Gastrocnemius medialis (tissue), 4 donors: Measurements from ENCODE around the gene STK11IP. TPM values are rescaled to one million over a fixed set of nuclear protein-coding genes. Genes with fewer than 3 reads are reported as not detected.

ENCODE experiments used
- ATAC-seq, 2 donors: fragments of 150-250 bp; one replicate each; pipeline ENCODE4 v1.9.1; 2016
- DNase-seq, 2 donors: peaks; one replicate each; pipeline ENCODE4 v3.0.0-alpha.2; 2019
- H3K27ac ChIP-seq, 4 donors: fragments of 200-600 bp; sonication (generic); 1 replicate in 1 of 4; 2 replicates in 3 of 4; pipeline ENCODE4 v1.5.1; 2016 to 2018; ENCODE audit warnings: mild to moderate bottlenecking in 2 of 4, moderate library complexity in 1 of 4
- H3K27me3 ChIP-seq, 3 donors: fragments of 200-600 bp; sonication (generic) in 2 of 3; 1 replicate in 1 of 3; 2 replicates in 2 of 3; pipeline versions ENCODE4 v1.5.1 to v1.6.0; 2016 to 2019; ENCODE audit warnings: mild to moderate bottlenecking in 1 of 3, moderate library complexity in 1 of 3
- H3K36me3 ChIP-seq, 2 donors: fragments of 200-600 bp; sonication (generic) in 1 of 2; one replicate each; pipeline ENCODE4 v1.5.1; 2017 to 2018
- H3K4me1 ChIP-seq, 2 donors: fragments of 200-600 bp; sonication (generic) in 1 of 2; one replicate each; pipeline ENCODE4 v1.5.1; 2016 to 2017; ENCODE audit warnings: mild to moderate bottlenecking in 2 of 2
- H3K4me3 ChIP-seq, 4 donors: fragments of 200-600 bp; sonication (generic) in 3 of 4; 1 replicate in 1 of 4; 2 replicates in 3 of 4; pipeline ENCODE4 v1.5.1; 2016 to 2019; ENCODE audit warnings: mild to moderate bottlenecking in 2 of 4
- H3K9me3 ChIP-seq, 3 donors: fragments of 200-600 bp; sonication (generic) in 2 of 3; 1 replicate in 1 of 3; 2 replicates in 2 of 3; pipeline ENCODE4 v1.5.1; 2016 to 2019
- POLR2A ChIP-seq, 2 donors: fragments of 450-650 bp; IDR thresholded peaks; one replicate each; pipeline ENCODE4 v1.6.1; 2017; ENCODE audit warnings: antibody characterized with exemption in 2 of 2, mild to moderate bottlenecking in 2 of 2, moderate library complexity in 2 of 2
- in situ Hi-C, 4 donors: fragments of 200-750 bp; cut with MboI; loops; one replicate each; pipeline versions ENCODE4 v1.15.0 to v1.8.0; 2017; ENCODE audit warnings: low sequenced_read_pairs in 4 of 4
- intact Hi-C: fragments of 100-400 bp; cut with DNase I; formaldehyde crosslinking; loops from one replicate; pipeline ENCODE4 v1.15.1; 2023; ENCODE audit warnings: low total_unique reads
- total RNA-seq, 4 donors: library from RNA; depleted of rRNA; stranded (reverse); fragments of >200 nt; gene quantifications; one replicate each; pipeline versions ENCODE4 v1.1.0 to v1.2.3, GENCODE V29; 2016
- TF ChIP-seq, protein P1 (sequence below), 5 experiments: fragments of 450-650 bp in 3 of 5; fragments of 200-600 bp in 2 of 5; sonication (generic) in 2 of 5; IDR thresholded peaks in 4 of 5; conservative IDR thresholded peaks in 1 of 5; 1 replicate in 4 of 5; 2 replicates in 1 of 5; pipeline ENCODE4 v1.5.1; 2016 to 2019; ENCODE audit warnings: antibody characterized with exemption in 5 of 5, mild to moderate bottlenecking in 3 of 5, moderate library complexity in 3 of 5

STK11IP gene
- total RNA-seq, 4 donors from 2014 or later: 5.4 to 7.5 (median 6.5) TPM

DNA sequence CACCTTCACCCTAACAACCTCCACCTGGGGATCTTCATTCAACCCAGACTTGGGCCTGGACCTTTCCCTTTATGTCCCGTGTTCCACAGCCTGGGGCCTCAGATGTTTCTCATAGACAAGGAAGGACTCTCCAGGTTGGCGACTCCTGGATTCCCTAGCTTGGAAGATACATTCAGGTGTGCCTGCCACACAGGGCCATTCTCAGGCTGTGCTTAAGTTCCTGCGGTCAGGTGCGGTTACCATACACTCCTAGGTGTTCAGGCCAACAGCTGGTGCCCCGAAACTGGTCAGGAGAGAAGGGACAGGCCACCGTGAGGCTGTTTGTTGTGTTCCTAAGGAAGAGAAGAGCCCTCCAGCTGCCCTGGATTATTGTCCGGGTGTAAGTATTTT lies 45.4 kb downstream of the STK11IP start:
- no peak overlapping the region for H3K27ac ChIP-seq
- intact Hi-C loops: loop anchor here (5.0 kb wide), 1 partner anchor 241 kb away; no protein-coding TSS in a partner anchor
- in situ Hi-C loops: loop anchor here in 1 of 4 donors (10.0 kb wide), 1 partner anchor 108 kb away; no protein-coding TSS in a partner anchor
- H3K4me3 ChIP-seq: no peak overlapping the region
- H3K9me3 ChIP-seq: no peaks in the 10 kb centered on the region
- H3K4me1 ChIP-seq: peaks cover 27 to 40% of the 10 kb centered on the region in 2 donors
- ATAC-seq (no peak), DNase-seq (no peak)
- no peaks in the 10 kb centered on the region for H3K27me3 ChIP-seq
- no peak for TF ChIP-seq POLR2A (IDR thresholded peaks at IDR 0.05)
- TF ChIP-seq, protein P1, sequence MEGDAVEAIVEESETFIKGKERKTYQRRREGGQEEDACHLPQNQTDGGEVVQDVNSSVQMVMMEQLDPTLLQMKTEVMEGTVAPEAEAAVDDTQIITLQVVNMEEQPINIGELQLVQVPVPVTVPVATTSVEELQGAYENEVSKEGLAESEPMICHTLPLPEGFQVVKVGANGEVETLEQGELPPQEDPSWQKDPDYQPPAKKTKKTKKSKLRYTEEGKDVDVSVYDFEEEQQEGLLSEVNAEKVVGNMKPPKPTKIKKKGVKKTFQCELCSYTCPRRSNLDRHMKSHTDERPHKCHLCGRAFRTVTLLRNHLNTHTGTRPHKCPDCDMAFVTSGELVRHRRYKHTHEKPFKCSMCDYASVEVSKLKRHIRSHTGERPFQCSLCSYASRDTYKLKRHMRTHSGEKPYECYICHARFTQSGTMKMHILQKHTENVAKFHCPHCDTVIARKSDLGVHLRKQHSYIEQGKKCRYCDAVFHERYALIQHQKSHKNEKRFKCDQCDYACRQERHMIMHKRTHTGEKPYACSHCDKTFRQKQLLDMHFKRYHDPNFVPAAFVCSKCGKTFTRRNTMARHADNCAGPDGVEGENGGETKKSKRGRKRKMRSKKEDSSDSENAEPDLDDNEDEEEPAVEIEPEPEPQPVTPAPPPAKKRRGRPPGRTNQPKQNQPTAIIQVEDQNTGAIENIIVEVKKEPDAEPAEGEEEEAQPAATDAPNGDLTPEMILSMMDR (IDR thresholded peaks at IDR 0.05 in 4 of 5, conservative IDR thresholded peaks at IDR 0.05 in 1 of 5): no peak
- no peaks in the 10 kb centered on the region for H3K36me3 ChIP-seq

DNA sequence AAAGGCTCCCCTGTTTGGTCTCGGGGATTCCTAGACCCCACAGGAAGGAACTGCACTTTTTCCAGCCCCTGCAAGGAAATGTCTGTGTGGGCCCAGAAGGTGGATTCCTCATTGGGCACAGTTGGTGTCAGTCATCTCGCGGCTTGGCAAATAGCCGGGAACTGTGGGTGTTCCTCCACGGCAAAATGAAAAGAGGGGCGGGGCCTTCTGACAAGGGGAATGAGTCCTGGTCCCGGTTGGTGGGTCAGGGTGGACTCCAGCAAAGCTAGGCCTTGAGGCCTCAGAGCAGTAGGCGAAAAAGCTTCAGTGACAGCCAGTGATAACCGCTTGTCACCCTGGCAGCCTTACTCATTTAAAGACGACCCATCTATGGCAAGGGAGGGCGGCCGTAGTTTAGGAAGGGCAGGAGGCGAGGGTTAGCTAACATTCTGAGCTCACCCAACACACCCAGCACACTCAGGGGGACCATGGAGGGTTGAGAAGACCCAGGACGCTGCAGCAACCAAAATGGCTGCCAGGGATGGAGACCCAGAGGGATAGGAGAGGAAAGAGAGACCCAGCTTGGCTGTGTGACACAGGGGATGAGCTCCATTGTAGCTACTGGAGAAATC lies 46.2 kb downstream of the STK11IP start:
- no peaks in the 10 kb centered on the region for H3K9me3 ChIP-seq
- TF ChIP-seq POLR2A (IDR thresholded peaks at IDR 0.05): no peak
- TF ChIP-seq, protein P1 (IDR thresholded peaks at IDR 0.05 in 4 of 5, conservative IDR thresholded peaks at IDR 0.05 in 1 of 5): no peak
- ATAC-seq: peak in 1 of 2 donors; percentile 1
- peaks cover 27 to 40% of the 10 kb centered on the region in 2 donors for H3K4me1 ChIP-seq
- intact Hi-C loops: loop anchor here (5.0 kb wide), 1 partner anchor 242 kb away; no protein-coding TSS in a partner anchor
- in situ Hi-C loops: loop anchor here in 1 of 4 donors (10.0 kb wide), 1 partner anchor 109 kb away; no protein-coding TSS in a partner anchor
- no peaks in the 10 kb centered on the region for H3K27me3 ChIP-seq
- DNase-seq: no peak
- peak overlapping the region; percentile 68 to 87 (median 82) for H3K27ac ChIP-seq
- H3K4me3 ChIP-seq: no peak overlapping the region
- no peaks in the 10 kb centered on the region for H3K36me3 ChIP-seq

DNA sequence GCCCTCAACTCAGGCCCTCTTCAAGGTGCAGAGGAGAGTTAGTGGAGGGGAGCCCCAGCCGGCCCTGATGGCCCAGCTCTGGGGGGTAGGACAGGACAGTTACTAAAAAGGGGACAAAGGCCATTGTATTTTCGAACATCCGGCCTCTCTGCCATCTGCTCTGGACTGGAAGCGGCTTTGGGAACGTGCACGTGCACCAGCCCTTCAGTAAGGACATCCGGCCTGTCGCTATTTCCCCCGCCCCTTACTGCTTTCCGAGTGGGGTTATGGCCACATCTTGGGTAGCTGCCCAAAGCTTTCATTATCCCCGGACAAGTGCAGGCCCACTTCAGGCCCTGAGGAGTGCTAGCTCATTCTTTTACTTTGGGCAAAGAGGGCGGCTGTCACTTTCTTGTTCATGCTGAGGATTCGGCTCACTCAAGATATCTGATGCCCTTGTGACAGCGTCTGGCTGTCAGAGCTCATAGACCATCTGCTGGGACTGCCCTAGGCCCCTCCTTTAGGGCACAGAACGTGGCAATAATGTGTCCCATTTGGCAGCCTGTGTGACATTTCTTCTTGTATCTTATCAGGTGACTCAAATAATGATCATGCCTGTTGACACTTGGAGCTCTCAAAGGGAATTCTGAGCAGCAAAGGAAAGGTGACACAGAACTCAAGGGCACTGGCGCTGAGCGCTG lies 47.3 kb downstream of the STK11IP start:
- in situ Hi-C loops: loop anchor here in 1 of 4 donors (10.0 kb wide), 1 partner anchor 110 kb away; no protein-coding TSS in a partner anchor
- peaks cover 27 to 40% of the 10 kb centered on the region in 2 donors for H3K4me1 ChIP-seq
- DNase-seq: peak; percentile 48 to 50
- peak overlapping the region in 3 of 4 donors; percentile 3 to 7 (median 4) for H3K4me3 ChIP-seq
- intact Hi-C loops: loop anchor here (5.0 kb wide), 1 partner anchor 243 kb away; no protein-coding TSS in a partner anchor
- H3K36me3 ChIP-seq: no peaks in the 10 kb centered on the region
- TF ChIP-seq, protein P1 (IDR thresholded peaks at IDR 0.05 in 4 of 5, conservative IDR thresholded peaks at IDR 0.05 in 1 of 5): no peak
- TF ChIP-seq POLR2A (IDR thresholded peaks at IDR 0.05): no peak
- peak overlapping the region; percentile 68 to 87 (median 82) for H3K27ac ChIP-seq
- peak; percentile 52 to 76 for ATAC-seq
- no peaks in the 10 kb centered on the region for H3K27me3 ChIP-seq
- H3K9me3 ChIP-seq: no peaks in the 10 kb centered on the region

DNA sequence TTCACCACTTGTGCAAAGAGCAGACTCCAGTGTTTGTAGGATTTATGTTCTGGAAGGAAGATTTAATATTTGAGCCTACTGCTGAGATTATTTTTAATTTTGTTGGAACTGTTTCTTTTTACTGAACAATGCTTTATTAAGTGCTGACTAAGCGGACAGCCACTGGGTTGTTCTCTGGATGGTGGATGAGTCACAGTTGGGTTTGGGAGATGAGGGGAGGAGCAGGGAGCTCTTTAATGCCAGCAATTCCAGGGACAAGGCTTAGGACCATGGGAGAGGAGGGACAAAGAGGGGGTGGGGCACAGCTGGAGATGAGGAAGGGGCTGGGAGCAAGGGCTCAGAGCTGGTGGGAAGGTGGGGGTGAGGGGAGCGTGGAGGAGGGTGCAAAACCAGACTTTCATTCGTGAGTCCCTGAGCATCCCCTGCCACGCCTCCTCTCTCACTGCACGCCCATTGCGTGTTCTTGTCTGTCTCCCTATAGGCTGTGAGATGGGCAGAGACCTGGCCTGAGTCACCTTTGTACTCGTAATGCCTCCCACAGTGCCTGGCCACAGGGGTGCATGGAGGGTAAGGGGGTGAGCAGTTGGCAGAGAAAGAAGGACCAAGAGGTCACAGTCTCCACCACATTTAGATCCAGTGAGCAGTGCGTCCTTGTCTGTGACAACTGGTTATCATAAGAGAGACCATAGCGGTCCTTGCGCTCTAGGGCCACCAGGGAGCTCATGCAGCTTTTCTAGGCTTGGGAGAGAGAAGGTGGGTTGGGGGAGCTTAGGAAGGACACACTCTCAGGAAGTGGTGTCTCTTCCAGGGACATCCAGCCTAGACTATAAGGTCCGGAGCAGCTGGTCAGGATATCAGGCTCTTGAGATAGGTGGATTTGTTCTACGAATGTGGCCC lies 48.2 kb downstream of the STK11IP start:
- ATAC-seq: no peak
- Histone ChIP-seq H3K36me3 (no peaks in the 10 kb centered on the region), H3K9me3 (no peaks in the 10 kb centered on the region), H3K4me3 (no peak overlapping the region), H3K27ac (peak overlapping the region; percentile 68 to 87 (median 82)), H3K4me1 (peaks cover 27 to 40% of the 10 kb centered on the region in 2 donors), H3K27me3 (no peaks in the 10 kb centered on the region)
- in situ Hi-C loops (loop anchor here in 1 of 4 donors (10.0 kb wide), 1 partner anchor 111 kb away; no protein-coding TSS in a partner anchor), intact Hi-C loops (no loop called here)
- TF ChIP-seq, protein P1 (IDR thresholded peaks at IDR 0.05 in 4 of 5, conservative IDR thresholded peaks at IDR 0.05 in 1 of 5): no peak
- TF ChIP-seq POLR2A (IDR thresholded peaks at IDR 0.05): no peak
- DNase-seq: no peak
